Gastroesophageal sphincter (tissue), 3 donors: ENCODE results near the gene USP15.

Experiments
- POLR2A ChIP-seq, 2 donors: fragments of 450-650 bp; IDR thresholded peaks; one replicate each; pipeline ENCODE4 v1.6.1; 2017; ENCODE audit warnings: antibody characterized with exemption in 2 of 2, mild to moderate bottlenecking in 2 of 2, moderate library complexity in 1 of 2
- TF ChIP-seq, protein P1 (sequence below), 4 experiments: fragments of 200-600 bp in 2 of 4; fragments of 450-650 bp in 2 of 4; sonication (generic) in 1 of 4; IDR thresholded peaks; one replicate each; pipeline ENCODE4 v1.5.1; 2017 to 2019; ENCODE audit warnings: antibody characterized with exemption in 4 of 4, mild to moderate bottlenecking in 2 of 4, moderate library complexity in 2 of 4

DNA sequence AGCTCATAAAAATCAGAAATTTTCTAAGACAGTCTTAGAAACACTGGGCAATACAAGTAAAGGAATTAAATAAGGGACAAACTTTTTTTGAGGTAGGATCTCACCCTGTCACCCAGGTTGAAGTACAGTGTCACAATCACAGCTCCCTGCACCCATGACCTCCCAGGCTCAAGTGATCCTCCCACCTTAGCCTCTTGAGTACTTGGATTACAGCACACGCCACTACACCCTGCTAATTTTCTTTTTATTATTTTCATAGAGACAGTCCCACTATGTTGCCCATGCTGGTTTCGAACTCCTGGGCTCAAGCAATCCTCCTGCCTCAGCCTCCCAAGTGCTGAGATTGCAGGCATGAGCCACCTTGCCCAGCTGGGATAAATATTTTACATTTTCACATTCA is 90.3 kb downstream of the USP15 start:
- TF ChIP-seq, protein P1, sequence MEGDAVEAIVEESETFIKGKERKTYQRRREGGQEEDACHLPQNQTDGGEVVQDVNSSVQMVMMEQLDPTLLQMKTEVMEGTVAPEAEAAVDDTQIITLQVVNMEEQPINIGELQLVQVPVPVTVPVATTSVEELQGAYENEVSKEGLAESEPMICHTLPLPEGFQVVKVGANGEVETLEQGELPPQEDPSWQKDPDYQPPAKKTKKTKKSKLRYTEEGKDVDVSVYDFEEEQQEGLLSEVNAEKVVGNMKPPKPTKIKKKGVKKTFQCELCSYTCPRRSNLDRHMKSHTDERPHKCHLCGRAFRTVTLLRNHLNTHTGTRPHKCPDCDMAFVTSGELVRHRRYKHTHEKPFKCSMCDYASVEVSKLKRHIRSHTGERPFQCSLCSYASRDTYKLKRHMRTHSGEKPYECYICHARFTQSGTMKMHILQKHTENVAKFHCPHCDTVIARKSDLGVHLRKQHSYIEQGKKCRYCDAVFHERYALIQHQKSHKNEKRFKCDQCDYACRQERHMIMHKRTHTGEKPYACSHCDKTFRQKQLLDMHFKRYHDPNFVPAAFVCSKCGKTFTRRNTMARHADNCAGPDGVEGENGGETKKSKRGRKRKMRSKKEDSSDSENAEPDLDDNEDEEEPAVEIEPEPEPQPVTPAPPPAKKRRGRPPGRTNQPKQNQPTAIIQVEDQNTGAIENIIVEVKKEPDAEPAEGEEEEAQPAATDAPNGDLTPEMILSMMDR (IDR thresholded peaks at IDR 0.05) = no peak
- no peak for TF ChIP-seq POLR2A (IDR thresholded peaks at IDR 0.05)
